GM18508 (cell line): ENCODE results near the gene DNAH8.

Experiments used
- ATAC-seq: cut with Tn5 transposase; IDR thresholded peaks from one replicate; pipeline ENCODE4 v1.9.1; 2021; ENCODE audit warnings: moderate number of reproducible peaks; ENCODE audit not compliant: insufficient read depth, unreplicated experiment

DNAH8 gene

DNA sequence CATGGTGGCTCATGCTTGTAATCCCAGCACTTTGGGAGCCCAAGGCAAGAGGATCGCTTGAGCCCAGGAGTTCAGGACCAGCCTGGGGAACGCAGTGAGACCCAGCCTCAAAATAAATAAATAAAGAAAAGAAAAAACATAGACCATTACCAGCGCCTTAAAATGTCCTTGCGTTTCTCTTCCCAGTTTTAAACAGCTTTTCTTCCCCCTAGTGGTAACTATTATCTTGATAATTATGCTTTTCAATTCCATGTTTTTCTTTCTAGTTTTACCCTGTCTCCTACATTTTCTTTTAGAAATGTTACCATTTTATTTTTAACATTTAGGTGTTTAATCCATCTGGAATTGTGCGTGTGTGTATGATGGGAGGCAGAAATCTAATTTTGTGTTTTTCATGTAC is 24.4 kb downstream of the DNAH8 start:
- no peak for ATAC-seq

DNA sequence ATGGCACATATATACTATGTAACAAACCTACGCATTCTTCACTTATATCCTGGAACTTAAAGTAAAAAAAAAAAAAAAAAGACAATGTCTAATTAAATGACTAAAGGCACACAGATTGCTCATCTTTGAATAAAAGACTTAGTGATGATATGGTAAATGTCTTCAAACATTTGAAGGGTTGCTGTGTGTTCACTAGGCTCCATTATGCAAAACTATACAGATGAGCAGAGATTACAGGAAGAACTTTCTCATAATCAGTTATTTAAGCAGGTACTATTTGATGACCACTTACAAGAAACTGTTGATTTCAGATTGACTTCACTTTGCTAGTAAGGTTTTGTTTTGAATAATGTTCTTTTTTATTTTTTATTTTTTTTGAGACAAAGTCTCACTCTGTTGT is 34.4 kb downstream of the DNAH8 start:
- ATAC-seq, result no peak

DNA sequence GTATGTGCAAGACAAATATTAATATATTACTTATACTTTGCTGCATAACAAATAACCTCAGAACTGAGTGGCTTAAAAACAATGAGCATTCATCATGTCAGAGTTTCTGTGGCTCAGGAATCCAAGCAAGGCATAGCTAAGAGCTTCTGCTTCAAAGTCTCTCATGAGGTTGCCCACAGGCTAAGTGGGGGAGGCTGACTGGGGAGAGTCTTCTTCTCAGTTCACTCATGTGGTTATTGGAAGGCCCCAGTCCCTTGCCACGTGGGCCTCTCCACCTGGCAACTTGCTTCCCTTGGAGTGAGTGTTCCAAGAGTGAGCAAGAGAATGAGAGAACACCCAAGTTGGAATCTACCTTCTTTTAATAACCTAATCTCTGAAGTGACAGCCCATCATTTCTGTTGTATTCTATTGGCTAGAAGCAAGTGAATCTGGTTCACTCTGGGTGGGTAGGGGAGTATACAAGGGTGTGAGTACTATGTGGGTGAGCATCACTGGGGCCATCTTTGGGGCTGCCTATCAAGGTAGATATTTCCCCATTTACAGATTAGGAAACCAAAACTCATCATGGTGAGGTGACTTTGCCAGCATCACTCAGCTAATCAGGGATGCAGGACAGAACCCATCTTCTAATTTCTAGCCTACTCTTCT is 36.0 kb downstream of the DNAH8 start:
- no peak for ATAC-seq

DNA sequence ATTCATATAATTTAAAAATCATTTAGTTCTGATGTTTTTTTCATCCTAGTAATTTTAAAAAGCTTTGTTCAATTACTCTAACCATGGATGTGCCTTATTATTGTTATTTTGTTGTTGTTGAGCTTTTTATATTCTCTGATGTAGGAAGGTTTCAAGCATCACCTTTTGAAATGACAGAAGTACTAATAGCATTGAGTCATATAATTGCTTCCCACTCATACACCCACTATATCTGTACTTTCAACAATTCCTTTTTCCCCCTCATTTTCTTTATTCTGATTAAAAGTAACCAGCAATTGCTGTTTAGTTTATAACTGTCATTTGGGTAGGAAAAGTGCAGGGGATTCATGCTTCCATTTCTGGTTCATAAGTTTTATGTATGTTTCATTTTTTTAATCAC is 38.6 kb downstream of the DNAH8 start:
- ATAC-seq, result no peak

DNA sequence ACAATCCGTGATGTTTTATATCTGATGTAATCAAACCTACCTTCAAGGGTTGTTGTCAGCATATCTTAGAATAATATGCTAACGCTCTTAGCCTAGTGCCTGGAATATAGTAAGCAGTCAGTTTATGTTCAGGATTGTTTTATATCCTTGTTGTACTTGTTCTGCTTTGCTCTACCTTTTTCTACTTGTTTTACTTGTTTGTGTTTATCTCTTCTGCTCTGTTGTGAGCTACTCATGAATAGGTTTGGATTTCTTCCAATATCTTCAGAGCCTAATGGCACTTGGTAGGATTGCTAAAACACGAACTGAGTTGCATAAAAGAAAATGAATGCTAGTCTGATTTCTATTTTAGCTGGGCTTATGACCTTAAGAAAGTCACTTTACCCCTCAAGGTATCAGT is 40.1 kb downstream of the DNAH8 start:
- ATAC-seq, result no peak

DNA sequence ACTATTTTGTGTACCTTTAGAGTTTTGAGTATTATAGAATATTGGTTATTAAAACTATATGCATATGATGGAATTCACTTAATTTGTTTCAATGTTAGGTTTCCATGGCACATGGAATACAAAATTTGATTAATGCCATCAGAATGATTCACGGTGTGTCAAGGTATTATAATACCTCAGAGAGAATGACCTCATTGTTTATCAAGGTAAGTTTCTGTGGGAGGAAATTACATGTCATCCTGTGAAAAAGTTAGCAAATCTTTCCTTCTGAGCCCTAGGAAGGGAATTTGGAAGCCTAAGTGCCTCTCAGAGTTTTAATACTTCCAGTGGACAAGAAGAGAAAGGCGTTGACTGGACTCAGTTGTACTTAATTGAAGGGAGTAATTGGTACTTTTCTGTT is 40.8 kb downstream of the DNAH8 start:
- ATAC-seq, result no peak

DNA sequence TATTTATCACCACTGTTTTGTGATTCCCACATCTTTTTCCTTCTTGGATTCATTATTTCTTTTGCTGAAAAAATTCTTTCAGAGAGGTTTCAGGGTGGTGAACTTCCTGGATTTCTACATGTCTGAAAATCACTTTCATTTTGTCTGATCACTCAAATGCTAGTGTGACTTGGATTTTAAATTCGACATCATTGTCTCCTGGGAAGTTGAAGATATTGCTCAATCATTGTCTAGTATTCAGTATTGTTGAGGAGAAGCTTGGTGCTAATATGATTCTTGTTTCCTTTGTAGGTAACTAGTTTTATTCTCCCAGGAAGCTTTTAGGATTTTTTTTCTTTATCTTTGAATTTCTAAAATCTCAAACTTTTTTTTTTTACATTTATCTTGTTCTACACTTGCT is 45.0 kb downstream of the DNAH8 start:
- no peak for ATAC-seq

DNA sequence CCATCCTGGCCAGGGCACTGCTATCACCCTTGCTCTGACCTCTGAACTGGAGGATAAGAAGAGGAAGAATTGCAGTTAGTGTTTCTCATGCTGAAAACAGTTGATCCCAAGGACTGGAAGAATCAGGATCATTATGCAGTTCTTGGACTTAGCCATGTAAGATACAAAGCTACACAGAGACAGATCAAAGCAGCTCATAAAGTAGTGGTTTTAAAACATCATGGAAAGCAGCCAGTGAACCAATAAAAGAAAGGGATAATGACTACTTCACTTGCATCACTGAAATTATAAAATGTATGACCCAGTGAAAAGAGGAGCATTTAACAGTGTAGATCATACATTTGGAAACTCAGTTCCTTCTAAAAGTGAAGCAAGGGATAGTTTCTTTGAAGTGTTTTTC is 47.7 kb downstream of the DNAH8 start:
- ATAC-seq, result no peak

DNA sequence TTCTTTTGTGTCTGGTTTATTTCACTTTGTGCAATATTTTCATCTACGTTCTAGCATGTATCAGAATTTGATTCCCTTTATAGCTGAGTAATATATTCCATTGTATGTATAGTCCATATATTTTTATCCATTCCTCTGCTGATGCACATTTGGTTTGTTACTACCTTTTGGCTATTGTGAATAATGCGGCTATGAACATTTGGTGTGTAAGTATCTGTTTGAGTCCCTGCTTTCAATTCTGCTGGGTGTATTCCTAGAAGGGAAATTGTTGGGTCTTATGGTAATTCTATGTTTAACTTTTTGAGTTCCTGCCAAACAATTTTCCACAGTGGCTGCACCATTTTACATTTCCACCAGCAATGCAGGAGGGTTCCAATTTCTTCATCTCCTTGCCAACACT is 52.4 kb downstream of the DNAH8 start:
- no peak for ATAC-seq

DNA sequence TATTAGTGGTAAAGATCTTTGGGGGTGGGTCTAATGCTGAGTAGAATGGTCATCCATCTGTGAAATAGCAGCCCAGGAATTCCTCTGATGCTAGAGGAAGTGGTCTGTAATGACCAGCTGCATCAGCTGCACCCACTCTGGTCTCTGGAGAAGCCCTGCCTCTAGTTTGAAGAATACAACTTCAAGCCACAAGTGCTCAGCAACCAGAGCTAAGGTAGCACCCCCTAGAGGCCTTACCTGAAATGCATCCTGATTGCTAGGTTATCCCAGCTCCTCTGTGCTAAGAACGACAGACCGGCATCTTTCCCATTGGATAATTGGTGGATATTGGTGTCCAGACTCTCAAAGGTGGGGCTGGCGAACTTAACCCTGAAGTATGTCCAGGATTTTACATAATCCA is 58.2 kb downstream of the DNAH8 start:
- no peak for ATAC-seq

DNA sequence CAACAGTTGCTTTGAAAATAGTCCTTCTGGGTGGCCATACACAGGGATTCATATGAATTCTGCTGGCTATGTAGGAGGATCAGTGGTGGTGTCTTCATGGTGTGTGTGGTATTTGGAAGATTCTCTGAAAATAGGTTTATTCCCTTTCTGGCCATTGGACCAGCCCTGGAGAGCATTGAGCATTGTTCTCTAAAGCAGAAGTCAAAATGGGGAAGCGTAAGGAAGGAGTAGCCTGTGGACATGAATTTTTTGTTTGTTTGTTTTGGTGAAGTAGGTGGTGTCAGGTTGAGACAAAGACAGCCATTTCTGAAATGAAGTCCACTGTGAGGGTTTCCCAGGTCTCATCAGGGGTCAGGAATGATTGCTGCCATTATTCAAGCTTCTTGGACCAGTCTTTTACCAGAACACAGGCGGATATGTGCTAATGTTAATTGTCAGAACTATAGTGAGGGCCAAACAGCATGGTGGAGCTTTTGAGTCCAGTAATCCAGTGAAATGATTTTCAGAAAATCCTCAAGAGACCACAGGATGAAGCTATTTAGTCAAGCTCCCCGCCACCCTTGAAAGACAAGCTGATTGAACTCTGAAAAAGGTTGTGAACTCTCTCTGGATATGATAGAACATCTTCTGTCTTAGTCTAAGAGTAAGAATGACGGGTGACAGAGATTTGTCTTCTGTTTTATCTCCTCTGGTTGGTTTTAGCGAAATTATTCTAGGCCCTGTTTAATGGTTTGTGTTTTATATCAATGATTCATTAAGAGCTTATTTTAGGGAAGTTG is 60.0 kb downstream of the DNAH8 start:
- no peak for ATAC-seq

DNA sequence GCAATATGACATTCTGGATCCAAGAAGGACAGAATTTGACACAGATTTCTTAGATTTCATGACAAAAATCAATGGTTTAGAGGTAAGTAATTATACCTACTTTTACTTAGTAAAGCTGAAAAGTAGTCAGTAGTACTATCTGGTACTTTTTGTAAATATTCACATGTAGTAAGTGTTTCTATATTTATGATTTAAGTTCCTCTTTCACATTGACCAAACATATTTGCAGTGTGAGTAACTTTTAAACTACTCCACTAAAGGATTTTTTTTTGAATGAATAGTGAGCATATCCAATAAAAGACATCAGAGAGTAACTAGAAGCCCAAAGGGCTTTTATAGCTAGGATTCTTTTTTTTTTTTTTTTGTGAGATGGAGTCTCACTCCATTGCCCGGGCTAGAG is 60.8 kb downstream of the DNAH8 start:
- no peak for ATAC-seq

DNA sequence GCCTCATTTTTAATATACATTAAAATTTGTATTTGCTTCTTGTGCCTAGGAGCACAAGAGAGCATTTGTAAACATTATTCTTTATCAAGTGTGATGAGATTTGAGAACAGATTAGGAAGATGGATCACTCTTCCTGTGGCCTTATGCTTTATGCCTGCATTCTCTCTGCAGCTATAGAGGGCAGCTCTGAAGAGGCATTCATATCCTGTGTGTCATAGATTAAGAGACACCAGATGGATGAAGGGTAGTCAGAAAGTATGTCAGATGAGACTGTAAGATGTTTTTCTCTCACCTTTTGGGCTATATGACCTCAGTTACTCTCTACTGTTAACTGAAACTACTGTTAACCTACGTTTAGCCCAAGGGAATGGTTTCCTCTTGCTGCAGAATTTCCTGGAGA is 61.4 kb downstream of the DNAH8 start:
- no peak for ATAC-seq

DNA sequence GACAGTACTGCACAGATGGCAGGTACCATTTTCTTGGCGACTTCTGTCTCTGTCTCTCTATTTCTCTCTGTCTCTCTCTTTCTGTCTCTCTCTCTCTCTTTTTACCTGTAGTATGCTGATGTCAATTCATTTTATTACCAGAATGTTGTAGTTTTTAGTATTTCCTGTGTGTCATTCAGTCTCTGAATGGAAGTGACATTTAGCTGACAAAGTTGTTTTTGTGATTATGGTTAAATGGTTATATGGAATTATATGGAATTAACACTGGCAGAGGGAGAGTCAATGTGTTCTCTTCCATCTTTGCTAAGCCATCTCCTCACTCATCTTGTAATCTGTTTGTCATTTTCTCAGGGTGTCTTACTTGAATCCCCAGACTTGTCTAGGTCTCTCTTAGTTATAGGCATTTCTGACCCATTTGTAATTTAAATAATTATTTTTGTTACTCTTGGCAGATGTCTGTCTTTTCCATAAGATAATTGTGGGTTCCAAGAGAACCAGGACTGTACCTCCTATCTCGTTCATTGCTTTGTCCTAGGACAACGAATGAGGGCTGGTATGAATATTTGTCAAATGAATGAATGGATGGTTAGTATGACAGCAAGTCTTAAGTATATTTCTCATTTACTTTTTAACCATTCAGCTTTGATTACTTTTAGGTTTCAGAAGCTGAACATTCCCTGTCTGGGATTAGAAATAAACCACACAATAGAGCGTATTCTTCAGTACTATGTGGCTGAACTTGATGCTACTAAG is 64.4 kb downstream of the DNAH8 start:
- no peak for ATAC-seq

DNA sequence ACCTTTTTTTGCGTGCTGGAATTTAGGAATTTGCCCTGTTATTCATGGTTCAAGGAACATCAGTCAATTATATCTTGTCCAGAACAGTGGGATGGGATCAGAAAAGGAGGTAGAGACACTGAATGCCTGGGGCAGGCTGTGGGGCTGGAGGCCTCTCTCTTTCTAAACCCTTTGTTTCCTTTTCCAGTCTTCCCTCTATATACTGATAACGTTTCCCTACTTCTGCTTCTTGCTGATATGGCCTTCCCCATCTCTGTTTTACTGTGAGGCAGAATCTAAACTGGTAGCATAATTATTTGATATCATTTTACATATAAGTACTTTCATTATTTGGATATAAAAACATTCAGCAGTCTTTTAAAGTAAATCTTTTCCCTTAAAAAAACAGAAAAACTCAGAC is 67.5 kb downstream of the DNAH8 start:
- ATAC-seq, result no peak

DNA sequence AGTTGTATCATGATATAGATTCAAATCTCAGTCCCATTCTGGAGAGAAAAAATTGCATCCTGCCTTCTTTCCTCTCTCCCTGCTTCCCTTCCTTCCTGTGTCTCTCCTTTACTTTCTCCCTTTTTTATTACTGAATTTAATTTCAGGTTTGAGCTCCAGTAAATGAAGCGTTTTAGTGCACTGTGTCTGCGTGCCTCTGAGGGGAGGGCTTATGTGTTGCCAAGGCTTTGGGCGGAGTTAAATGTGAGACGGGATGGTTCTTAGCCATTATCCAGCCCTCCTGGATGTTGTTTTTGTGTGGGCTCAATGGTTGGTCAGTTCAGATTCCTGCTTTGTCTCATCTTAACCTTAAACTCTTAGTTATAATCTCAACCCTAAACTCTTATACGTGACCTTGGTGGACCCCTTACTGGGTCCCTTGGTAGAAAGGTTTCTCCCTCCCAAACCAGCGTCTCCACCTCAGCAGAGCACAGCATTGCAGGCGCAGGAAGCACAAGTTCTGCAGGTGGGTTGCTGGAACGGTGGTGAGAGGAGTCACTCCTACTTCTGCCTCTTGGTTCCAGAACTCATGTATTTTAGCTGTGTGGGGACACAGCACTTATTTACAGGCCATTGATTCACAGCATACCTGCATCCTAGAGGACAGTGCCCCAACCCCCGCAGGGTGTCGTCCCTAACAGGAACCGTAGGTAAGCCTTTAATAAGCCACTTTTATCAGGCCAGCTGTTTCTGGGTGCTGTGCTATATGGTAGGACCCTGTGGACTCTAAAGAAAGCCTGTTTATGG is 68.5 kb downstream of the DNAH8 start:
- no peak for ATAC-seq

DNA sequence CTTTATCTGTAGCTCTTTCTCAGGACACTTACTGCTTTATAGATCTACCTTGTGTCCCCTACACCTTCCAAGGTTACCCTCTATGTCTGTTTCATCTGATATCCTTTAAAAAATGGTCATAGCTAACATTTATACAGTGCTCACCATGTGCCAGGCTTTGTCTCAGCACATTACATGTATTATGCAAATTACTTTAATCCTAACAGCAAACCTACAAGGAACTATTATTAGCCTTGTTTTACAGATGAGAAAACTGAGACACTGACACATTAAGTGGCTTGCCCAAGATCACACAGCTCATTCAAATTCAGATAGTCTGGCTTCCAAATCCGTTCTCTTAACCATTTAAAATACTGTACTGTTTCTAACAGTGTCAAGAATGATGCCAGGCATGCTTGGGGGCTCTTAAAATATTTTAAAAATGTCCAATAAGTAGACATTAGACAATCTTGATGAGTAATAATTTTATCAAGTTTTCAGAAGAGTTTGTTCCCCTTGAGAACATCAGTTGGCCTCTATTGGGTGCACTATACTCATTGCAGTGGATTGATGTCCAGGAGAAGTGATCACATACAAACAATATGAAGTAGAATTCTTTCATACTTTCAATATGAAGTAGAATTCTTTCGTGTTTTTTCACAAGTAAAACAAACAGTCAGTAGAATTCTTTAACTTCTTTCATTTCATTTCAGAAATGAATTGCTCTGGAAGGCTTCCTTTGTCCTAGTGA is 69.6 kb downstream of the DNAH8 start:
- no peak for ATAC-seq

DNA sequence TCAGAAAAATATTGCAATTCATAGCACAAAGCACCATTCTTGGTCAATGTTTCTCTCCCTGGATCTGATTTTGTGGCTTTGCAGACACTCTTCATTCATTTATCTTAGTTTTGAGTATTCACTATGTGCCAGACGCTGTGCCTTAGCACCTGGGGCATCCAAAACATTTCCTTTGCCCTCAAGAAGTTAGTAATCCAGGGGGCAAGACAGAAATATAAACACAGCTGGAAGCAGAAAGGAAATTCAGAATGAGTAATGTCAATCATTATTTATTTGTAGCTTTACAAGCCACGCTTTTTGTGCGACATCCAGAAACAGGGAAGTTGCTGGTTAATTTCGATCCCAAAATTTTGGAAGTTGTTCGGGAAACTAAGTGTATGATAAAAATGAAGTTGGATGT is 71.4 kb downstream of the DNAH8 start:
- no peak for ATAC-seq

DNA sequence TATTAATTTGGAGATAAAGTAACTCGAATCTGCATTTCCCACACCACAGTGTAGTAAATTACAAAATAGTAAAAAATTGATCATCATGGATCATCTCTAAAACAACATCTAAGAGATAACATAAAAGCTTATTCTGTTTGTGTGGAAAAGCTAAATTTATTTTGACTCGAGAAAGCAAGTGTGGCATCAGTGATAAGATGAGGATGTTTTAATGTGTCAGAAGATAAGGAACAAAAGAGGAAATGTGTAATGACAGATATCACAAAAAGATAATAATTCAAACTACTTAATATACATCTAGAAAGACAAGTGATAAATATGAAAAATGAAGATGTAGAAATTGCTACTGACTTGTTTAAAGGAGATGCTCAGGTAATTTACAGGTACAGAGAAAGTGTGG is 74.1 kb downstream of the DNAH8 start:
- ATAC-seq, result no peak

DNA sequence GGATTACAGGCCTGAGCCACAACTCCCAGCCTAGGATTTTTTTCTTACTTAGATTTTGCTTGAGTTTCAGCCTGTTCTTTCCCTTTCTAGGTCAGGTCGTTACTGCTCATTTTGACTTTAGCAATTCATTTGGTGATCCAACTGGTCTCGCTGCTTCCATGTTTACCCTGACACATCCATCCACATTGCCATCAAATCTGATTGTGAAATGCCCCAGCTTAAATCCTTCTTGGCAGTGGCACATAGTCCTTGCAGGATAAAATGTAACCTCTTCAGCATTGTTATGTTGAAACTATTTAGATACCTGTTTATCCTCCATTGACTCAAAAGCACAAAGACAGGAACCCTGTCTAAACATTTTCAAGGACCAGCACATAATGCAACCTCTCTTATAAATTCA is 77.2 kb downstream of the DNAH8 start:
- no peak for ATAC-seq
